ENCODE results near the gene OCA2.

The OCA2 gene

GRCh38 chr15:28026221-28026620 lies 72.9 kb downstream of the OCA2 start:
- no peaks in the 10 kb centered on the region for H3K4me1 ChIP-seq (ENCODE audit: control insufficient read depth, insufficient read depth, low read length)
- H3K36me3 ChIP-seq (ENCODE audit: insufficient read depth, low read length), result no peaks in the 10 kb centered on the region
- H3K4me2 ChIP-seq (ENCODE audit: low read length), result no peak overlapping the region
- H3K9ac ChIP-seq (ENCODE audit: low read depth, low read length), result no peak overlapping the region
- peaks cover 7% of the 10 kb centered on the region for H3K9me3 ChIP-seq (replicated peaks; ENCODE audit: low read length)
- no peak overlapping the region for H3K4me3 ChIP-seq (ENCODE audit: low read length)
- H3K27me3 ChIP-seq (ENCODE audit: control insufficient read depth, insufficient read depth, low read length), result no peaks in the 10 kb centered on the region

- Histone ChIP-seq H3K4me3 (ENCODE audit: low read length) (no peak overlapping the region), H3K9me3 (replicated peaks; ENCODE audit: low read length) (peaks cover 7% of the 10 kb centered on the region), H3K36me3 (ENCODE audit: insufficient read depth, low read length) (no peaks in the 10 kb centered on the region), H3K27me3 (ENCODE audit: control insufficient read depth, insufficient read depth, low read length) (no peaks in the 10 kb centered on the region), H3K4me2 (ENCODE audit: low read length) (no peak overlapping the region), H3K4me1 (ENCODE audit: control insufficient read depth, insufficient read depth, low read length) (no peaks in the 10 kb centered on the region), H3K9ac (ENCODE audit: low read depth, low read length) (no peak overlapping the region)
Measured at GRCh38 chr15:28025413-28025812, 73.7 kb downstream of the OCA2 start.

- H3K9ac ChIP-seq (ENCODE audit: low read depth, low read length), result no peak overlapping the region
- no peak overlapping the region for H3K4me3 ChIP-seq (ENCODE audit: low read length)
- no peaks in the 10 kb centered on the region for H3K36me3 ChIP-seq (ENCODE audit: insufficient read depth, low read length)
- H3K9me3 ChIP-seq (replicated peaks; ENCODE audit: low read length), result peaks cover 7% of the 10 kb centered on the region
- no peaks in the 10 kb centered on the region for H3K27me3 ChIP-seq (ENCODE audit: control insufficient read depth, insufficient read depth, low read length)
- no peaks in the 10 kb centered on the region for H3K4me1 ChIP-seq (ENCODE audit: control insufficient read depth, insufficient read depth, low read length)
- H3K4me2 ChIP-seq (ENCODE audit: low read length), result no peak overlapping the region
Measured at GRCh38 chr15:28024889-28025250, 74.2 kb downstream of the OCA2 start.

GRCh38 chr15:28023933-28024888 lies 74.9 kb downstream of the OCA2 start:
- no peak overlapping the region for H3K4me3 ChIP-seq (ENCODE audit: low read length)
- H3K27me3 ChIP-seq (ENCODE audit: control insufficient read depth, insufficient read depth, low read length), result no peaks in the 10 kb centered on the region
- H3K9me3 ChIP-seq (replicated peaks; ENCODE audit: low read length), result peaks cover 7% of the 10 kb centered on the region
- H3K36me3 ChIP-seq (ENCODE audit: insufficient read depth, low read length), result no peaks in the 10 kb centered on the region
- no peaks in the 10 kb centered on the region for H3K4me1 ChIP-seq (ENCODE audit: control insufficient read depth, insufficient read depth, low read length)
- no peak overlapping the region for H3K9ac ChIP-seq (ENCODE audit: low read depth, low read length)
- no peak overlapping the region for H3K4me2 ChIP-seq (ENCODE audit: low read length)

GRCh38 chr15:28023422-28023821 lies 75.7 kb downstream of the OCA2 start:
- Histone ChIP-seq H3K36me3 (ENCODE audit: insufficient read depth, low read length) (no peaks in the 10 kb centered on the region), H3K4me1 (ENCODE audit: control insufficient read depth, insufficient read depth, low read length) (no peaks in the 10 kb centered on the region), H3K4me2 (ENCODE audit: low read length) (no peak overlapping the region), H3K9me3 (replicated peaks; ENCODE audit: low read length) (peaks cover 10% of the 10 kb centered on the region), H3K27me3 (ENCODE audit: control insufficient read depth, insufficient read depth, low read length) (no peaks in the 10 kb centered on the region), H3K9ac (ENCODE audit: low read depth, low read length) (no peak overlapping the region), H3K4me3 (ENCODE audit: low read length) (no peak overlapping the region)

- Histone ChIP-seq H3K9me3 (replicated peaks; ENCODE audit: low read length) (peaks cover 11% of the 10 kb centered on the region), H3K4me3 (ENCODE audit: low read length) (no peak overlapping the region), H3K9ac (ENCODE audit: low read depth, low read length) (no peak overlapping the region), H3K4me2 (ENCODE audit: low read length) (no peak overlapping the region), H3K4me1 (ENCODE audit: control insufficient read depth, insufficient read depth, low read length) (no peaks in the 10 kb centered on the region), H3K36me3 (ENCODE audit: insufficient read depth, low read length) (no peaks in the 10 kb centered on the region), H3K27me3 (ENCODE audit: control insufficient read depth, insufficient read depth, low read length) (no peaks in the 10 kb centered on the region)
Measured at GRCh38 chr15:28022961-28023360, 76.2 kb downstream of the OCA2 start.

- no peak overlapping the region for H3K4me3 ChIP-seq (ENCODE audit: low read length)
- no peaks in the 10 kb centered on the region for H3K4me1 ChIP-seq (ENCODE audit: control insufficient read depth, insufficient read depth, low read length)
Measured at GRCh38 chr15:28022181-28022580, 76.9 kb downstream of the OCA2 start.

GRCh38 chr15:28021281-28022039 lies 77.7 kb downstream of the OCA2 start:
- Histone ChIP-seq H3K4me3 (ENCODE audit: low read length) (no peak overlapping the region), H3K9me3 (replicated peaks; ENCODE audit: low read length) (peaks cover 12% of the 10 kb centered on the region), H3K9ac (ENCODE audit: low read depth, low read length) (no peak overlapping the region), H3K4me1 (ENCODE audit: control insufficient read depth, insufficient read depth, low read length) (no peaks in the 10 kb centered on the region), H3K27me3 (ENCODE audit: control insufficient read depth, insufficient read depth, low read length) (no peaks in the 10 kb centered on the region), H3K4me2 (ENCODE audit: low read length) (no peak overlapping the region), H3K36me3 (ENCODE audit: insufficient read depth, low read length) (no peaks in the 10 kb centered on the region)

More at GRCh38 chr15:28022181-28022580, 76.9 kb downstream of the OCA2 start:
- Histone ChIP-seq H3K36me3 (ENCODE audit: insufficient read depth, low read length) (no peaks in the 10 kb centered on the region), H3K9ac (ENCODE audit: low read depth, low read length) (no peak overlapping the region), H3K27me3 (ENCODE audit: control insufficient read depth, insufficient read depth, low read length) (no peaks in the 10 kb centered on the region), H3K4me2 (ENCODE audit: low read length) (no peak overlapping the region), H3K9me3 (replicated peaks; ENCODE audit: low read length) (peaks cover 14% of the 10 kb centered on the region)

GRCh38 chr15:28020644-28021043 lies 78.5 kb downstream of the OCA2 start:
- no peak overlapping the region for H3K4me2 ChIP-seq (ENCODE audit: low read length)
- H3K9ac ChIP-seq (ENCODE audit: low read depth, low read length), result no peak overlapping the region
- H3K9me3 ChIP-seq (replicated peaks; ENCODE audit: low read length), result peaks cover 12% of the 10 kb centered on the region
- H3K36me3 ChIP-seq (ENCODE audit: insufficient read depth, low read length), result no peaks in the 10 kb centered on the region
- H3K4me3 ChIP-seq (ENCODE audit: low read length), result no peak overlapping the region
- no peaks in the 10 kb centered on the region for H3K27me3 ChIP-seq (ENCODE audit: control insufficient read depth, insufficient read depth, low read length)
- no peaks in the 10 kb centered on the region for H3K4me1 ChIP-seq (ENCODE audit: control insufficient read depth, insufficient read depth, low read length)

GRCh38 chr15:28019594-28020309 lies 79.4 kb downstream of the OCA2 start:
- Histone ChIP-seq H3K36me3 (ENCODE audit: insufficient read depth, low read length) (no peaks in the 10 kb centered on the region), H3K4me1 (ENCODE audit: control insufficient read depth, insufficient read depth, low read length) (no peaks in the 10 kb centered on the region), H3K4me3 (ENCODE audit: low read length) (no peak overlapping the region), H3K9me3 (replicated peaks; ENCODE audit: low read length) (peaks cover 12% of the 10 kb centered on the region), H3K27me3 (ENCODE audit: control insufficient read depth, insufficient read depth, low read length) (no peaks in the 10 kb centered on the region), H3K9ac (ENCODE audit: low read depth, low read length) (no peak overlapping the region), H3K4me2 (ENCODE audit: low read length) (no peak overlapping the region)

GRCh38 chr15:28018291-28019044 lies 80.6 kb downstream of the OCA2 start:
- Histone ChIP-seq H3K4me2 (ENCODE audit: low read length) (no peak overlapping the region), H3K4me3 (ENCODE audit: low read length) (no peak overlapping the region), H3K9ac (ENCODE audit: low read depth, low read length) (no peak overlapping the region), H3K4me1 (ENCODE audit: control insufficient read depth, insufficient read depth, low read length) (no peaks in the 10 kb centered on the region), H3K27me3 (ENCODE audit: control insufficient read depth, insufficient read depth, low read length) (no peaks in the 10 kb centered on the region), H3K36me3 (ENCODE audit: insufficient read depth, low read length) (no peaks in the 10 kb centered on the region), H3K9me3 (replicated peaks; ENCODE audit: low read length) (peaks cover 8% of the 10 kb centered on the region)
